Measurements from ENCODE around the gene PQBP1.

Gene PQBP1

DNA sequence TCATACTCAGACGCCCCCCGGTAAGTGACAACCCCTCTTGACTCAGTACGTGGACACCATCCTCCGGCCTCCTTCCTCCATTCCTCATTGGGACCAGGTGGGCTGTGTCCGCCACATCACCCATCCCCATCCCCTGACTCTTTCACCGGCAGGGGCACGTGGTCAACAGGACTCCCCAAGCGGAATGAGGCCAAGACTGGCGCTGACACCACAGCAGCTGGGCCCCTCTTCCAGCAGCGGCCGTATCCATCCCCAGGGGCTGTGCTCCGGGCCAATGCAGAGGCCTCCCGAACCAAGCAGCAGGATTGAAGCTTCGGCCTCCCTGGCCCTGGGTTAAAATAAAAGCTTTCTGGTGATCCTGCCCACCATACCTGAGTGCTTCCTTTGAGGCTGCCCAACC is 5.0 kb downstream of the PQBP1 start:
- DNase-seq = no peak

- DNase-seq = no peak
Measured at GRCh38 chrX:48903290-48903689, 5.6 kb downstream of the PQBP1 start.

GRCh38 chrX:48904180-48904579 is 6.5 kb downstream of the PQBP1 start:
- DNase-seq = no peak

- DNase-seq = no peak
Measured at GRCh38 chrX:48904626-48905025, 6.9 kb downstream of the PQBP1 start.

GRCh38 chrX:48905090-48905790 is 7.5 kb downstream of the PQBP1 start:
- no peak for DNase-seq

DNA sequence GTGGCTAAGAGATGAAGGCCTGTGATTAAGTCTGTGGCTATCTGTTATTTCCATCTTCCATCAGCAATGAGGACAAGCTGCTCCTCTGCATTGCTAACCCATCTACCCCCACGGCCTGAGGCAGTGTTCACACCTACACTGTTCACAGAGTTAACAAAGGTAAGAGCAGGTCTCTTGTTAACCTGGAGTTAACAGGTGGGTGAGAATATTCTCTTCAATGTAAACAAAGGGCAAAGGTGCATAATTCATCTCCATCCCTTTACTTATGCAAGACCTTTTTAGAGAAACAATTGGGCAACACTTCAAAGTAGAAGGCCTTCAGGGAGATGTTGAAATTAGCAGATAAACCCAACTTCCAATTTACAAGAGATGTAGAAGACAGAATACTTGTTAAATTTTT is 10.9 kb downstream of the PQBP1 start:
- no peak for DNase-seq

DNA sequence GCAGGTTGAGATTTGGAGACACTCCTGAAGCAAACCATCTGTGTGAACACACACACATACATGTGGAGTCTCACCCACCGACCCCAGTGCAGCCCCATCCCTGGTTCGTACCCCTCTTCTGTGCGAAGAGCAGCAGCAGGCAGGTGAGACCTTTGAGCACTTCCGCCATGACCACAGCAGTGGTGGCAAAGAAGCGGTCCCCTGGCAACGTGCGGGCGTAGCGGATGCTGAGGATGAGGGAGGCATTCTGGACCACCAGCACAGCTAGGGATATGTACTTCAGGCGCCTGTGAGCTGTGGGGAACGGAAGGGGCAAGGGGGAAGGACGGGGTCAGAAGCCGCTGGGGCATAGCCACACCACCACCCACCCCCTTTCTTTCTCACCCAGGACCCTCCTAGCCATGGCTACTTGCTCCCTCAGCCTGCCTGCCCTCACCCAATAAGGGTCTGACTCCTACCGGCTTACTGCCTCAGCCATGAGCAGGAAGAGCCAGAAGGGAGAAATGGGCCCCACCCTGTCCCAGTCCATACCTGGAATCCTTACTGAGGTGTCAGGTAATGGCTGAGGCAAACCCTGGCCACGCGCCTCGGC is 12.1 kb downstream of the PQBP1 start:
- no peak for DNase-seq

DNA sequence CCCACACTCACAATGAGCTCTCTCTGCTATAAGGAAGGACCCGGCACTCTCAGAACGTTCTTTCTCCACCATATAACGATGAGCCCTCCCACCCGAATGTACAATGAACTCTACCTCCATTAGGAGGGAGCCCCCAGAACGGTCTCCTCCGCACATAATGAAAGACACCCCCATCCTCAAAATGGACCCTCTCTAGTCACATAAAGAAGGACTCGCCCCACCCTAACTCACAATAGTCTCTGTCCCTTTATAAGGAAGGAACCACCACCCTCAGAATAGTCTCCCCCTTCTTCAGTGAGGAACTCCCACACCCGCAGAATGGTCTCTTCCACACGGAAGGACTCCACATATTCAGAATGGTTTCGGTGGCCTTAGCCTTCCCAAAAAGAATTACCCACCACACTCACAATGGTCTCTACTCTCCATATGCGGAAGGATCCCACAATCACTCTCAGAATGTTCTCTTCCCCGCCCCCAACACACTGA is 13.2 kb downstream of the PQBP1 start:
- no peak for DNase-seq

DNA sequence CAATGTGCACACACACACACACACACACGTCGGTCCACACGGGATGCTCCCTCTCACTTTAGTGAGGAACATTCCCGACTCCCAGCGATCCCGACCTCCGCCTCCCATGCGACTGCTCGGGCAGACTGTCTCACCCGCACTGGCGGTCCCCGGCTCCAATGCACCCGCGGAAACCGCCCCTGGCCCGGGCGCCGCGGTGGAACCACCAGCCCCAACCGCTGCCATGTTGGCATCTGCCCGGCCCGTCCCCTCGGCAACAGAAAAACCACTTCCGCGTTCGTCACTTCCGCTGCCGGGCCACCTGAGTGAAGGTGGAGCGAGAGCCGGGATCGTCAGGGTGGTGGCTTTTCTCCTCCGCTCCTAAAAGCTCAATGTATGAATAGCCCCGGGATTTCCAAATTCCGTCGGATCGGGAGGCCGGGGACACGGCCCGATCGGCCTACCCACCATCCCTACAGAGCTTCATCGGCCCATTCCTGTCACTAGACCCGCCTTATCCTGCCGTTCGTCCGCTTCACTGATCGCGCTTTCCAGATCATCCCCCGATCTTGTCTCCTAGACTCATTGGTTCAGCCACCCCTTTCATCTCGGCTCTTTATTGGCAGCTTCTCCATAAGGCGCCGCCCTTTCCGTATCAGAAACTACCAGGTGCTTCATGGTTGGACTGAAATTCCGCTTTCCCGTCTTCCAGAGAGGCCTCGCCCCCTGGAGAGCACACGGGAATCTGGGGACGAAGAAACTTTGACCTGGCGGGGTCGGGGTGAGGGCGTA is 13.9 kb downstream of the PQBP1 start, which contains the start of gene SLC35A2:
TSS of gene SLC35A2 (minus strand) at position 235 of the 771 bp plus-strand sequence. CDS start at position 225, 10 bp downstream.
- peak; percentile 27 for DNase-seq

DNA sequence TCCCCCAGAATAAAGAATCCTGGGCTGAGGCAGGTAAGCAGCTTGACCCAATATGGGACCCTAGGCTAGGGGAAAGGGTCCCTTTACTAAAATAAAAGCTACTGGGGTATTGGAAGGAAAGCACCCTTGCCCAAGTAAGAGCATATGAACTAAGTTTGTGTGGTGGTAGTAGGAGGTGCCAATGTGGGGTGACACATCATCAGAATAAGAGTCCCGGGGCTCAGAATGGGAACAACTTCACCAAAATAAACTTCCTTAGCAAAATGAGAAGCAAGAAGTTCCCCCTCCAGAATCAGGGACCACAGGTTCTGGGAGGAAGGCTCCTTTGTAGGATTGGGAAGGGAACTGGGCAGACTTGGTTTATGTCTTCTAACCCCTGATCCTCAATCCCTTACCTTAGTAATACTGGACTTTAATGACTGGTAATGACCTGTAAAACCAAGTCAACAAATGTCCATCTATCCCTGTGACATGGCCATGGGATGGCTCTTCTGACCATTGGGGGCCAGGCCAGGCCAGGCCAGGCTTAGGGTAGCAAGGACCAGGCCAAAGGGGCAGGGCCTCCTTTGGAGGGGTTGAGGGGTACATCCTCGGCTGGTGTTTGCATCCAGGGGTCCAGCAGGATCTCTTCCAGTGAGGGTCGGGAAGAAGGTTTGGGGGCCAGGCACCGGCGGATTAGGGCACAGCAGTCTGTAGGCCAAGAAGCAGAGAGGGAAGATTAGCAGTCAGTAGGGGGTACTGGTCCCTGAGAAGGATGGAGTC is 16.1 kb downstream of the PQBP1 start:
- DNase-seq = no peak

GRCh38 chrX:48914593-48915493 is 17.1 kb downstream of the PQBP1 start:
- DNase-seq = no peak

DNA sequence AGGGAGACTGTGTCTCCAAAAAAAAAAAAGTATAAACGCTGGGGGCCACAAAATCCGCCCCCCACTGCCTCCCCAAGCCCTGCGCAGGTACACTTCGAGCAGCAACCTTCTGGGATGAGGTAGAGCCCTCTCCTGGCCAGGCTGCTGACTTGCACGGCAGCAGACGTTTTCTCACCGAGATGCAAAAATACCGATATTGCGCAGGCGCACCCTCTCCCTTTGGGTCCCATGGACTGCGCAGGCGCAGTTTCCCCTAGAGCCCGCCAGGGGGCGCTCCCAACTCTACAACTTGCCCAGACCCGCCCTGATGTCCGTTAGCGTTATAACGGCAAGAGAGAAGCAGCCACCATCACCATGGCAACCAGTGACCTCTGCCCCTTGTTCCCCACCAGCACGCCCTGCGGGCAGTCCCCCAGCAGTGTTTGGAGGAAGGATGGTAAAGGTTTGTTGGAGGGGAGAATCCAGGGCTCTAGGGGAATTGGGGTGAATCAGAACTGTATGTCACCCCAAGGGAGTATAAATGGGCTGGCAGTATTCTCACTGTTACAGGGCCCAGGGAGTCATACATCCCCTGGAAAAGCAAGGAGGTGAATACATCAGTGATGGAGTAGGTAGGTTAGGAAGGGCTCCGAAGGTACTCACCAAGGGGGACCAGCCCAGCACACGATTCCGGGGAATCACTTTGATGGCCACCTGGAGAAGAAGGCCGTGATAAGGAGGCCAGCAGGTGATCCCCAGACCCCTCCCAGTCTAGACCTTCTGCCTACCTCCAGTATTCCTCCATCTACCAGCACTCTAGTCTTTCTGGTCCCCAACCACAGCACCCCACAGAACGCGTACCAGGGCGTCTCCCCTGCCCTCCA is 19.6 kb downstream of the PQBP1 start:
- DNase-seq = peak; percentile 50

DNA sequence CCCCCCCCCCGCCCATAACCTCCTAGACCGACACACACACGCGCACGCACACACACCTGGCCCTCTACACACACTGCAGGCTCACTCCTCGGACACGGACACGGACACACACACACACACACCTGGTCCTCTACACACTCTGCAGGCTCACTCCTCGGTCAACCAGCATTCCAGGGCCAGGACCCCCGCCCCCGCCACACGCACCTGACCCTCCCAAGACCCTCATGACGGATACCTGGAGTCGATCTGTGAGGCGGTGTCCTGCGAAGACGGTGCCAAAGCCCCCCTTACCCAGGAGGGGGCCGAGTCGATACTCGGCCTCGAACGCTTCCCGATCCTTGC is 20.5 kb downstream of the PQBP1 start:
- DNase-seq = no peak

DNA sequence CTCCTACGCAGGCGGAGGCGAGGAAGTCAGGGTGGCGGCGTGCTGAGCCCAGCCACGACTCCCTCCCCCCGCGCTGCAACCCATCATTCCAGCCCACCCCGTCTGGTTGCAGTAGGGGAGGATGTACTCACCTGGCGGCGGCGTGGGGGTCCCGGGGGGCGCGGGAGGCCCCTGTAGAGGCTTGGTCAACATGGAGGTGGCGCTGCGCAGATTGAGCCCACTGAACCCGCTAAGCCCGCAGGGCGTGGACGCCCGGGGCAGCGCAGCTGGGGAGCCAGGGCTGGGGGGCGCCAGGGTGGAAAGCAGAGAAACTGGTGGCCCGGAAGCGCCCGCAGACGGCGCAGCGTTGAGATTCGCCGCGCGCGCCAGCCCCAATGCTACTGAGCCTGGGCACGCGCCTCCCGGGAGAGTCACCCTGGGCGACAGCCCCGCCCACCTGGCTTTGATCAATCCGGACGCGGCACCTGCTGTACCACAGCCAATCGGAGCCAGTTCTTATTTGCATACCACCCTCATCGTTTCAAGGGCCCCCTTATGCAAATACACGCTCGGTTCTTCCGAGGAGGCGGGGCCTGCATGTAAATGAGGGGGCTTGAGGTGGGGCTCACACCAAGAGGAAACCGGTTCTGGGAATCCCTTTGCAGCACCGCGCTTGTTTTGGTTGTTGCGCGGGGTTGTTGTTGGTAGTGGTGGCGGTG is 21.1 kb downstream of the PQBP1 start, which contains the start of gene PIM2:
TSS of gene PIM2 (minus strand) at position 382 of the 698 bp plus-strand sequence. CDS start at position 192, 190 bp downstream.
- DNase-seq = no peak

- DNase-seq = no peak
Measured at GRCh38 chrX:48919360-48919841, 21.7 kb downstream of the PQBP1 start.

DNA sequence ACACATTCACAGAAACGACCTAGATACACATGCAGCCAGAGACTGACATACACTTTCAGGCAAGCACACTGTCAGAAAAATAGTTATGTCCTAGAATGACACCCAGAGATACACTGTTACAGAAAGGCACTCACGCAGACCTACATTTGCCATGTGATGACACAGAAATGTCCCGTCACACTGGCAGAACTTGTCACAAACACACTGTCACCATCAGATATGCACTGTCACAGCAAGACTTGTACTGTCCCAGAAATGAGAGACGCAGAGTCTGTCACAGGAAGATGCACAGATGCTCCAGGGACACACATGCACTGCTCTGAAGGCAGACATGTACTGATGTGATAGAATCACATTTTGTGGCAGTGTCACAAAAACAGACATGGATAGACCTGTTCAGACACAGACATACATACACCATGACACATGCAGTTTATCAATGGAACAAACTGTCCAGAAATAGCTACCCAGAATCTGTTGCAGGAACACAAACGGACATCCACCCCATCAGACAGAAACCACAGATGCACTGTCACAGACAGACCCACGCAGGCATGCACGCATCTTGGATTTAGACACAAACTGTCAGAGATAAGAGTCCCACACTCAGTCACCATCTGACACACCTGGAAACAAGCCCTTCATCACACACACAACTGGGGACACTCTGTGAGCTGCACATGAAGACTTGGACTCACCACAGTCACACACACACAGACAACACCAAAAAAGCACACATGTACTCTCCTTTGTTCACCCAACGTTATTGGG is 22.4 kb downstream of the PQBP1 start:
- DNase-seq = no peak

DNA sequence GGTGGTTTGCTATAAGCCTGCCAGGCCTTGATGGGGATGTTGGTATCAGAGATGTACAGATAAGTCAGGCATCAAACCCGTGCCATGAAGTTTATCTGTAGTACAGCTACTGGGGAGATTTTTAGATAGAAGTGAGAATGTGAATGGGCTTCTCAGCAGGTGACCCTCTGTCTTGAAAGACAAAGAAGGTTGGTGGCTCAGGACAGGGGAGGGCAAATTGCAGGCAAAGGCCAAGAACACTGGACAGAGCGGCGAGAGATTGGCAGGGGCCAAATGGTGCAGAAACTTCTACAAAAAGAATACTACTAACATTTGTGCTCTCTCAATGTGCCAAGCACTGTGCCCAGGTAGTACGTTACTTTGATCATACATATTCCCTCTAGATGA is 23.0 kb downstream of the PQBP1 start:
- DNase-seq = no peak

DNA sequence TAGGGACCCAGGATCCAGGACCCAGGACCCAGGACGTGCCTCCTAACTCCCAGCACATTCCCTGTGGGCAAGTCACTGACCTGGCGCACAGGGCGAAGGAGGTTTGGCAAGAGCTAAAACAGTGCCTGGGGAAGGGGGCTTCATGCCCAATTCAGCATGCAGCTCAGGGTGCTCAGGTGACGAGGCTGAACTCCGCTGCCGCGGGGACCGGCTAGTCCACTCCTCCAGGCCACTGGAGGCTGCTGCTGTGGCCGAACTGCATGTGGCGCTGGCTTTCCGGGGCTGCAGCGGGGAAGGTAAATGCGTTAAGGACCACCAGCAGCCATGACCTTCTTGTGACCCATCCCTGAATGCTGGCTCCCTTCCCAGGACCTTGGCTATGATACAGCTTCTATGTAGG is 26.0 kb downstream of the PQBP1 start:
- DNase-seq = no peak

DNA sequence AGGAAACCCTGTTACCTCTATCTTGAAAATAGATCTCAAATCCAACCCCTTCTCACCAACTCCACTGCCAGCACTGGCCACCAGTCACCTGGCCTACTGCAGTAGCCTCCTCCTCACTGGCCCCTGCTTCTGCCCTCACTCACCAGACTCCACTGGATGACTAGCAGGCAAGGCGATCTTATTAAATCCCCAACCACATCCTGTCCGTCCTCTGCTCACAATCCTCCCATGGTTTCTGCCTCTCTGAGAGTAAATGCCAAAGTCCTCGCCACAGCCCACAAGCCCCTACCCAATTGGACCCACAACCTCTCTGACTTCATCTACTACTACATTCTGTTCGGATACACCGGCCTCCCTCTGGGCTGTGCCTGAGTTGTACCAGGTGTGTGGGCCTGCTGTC is 26.5 kb downstream of the PQBP1 start:
- DNase-seq = no peak

Data from GOT3 (cell line).